ENCODE results near the gene CYB5B.

- TF ChIP-seq, protein P1, sequence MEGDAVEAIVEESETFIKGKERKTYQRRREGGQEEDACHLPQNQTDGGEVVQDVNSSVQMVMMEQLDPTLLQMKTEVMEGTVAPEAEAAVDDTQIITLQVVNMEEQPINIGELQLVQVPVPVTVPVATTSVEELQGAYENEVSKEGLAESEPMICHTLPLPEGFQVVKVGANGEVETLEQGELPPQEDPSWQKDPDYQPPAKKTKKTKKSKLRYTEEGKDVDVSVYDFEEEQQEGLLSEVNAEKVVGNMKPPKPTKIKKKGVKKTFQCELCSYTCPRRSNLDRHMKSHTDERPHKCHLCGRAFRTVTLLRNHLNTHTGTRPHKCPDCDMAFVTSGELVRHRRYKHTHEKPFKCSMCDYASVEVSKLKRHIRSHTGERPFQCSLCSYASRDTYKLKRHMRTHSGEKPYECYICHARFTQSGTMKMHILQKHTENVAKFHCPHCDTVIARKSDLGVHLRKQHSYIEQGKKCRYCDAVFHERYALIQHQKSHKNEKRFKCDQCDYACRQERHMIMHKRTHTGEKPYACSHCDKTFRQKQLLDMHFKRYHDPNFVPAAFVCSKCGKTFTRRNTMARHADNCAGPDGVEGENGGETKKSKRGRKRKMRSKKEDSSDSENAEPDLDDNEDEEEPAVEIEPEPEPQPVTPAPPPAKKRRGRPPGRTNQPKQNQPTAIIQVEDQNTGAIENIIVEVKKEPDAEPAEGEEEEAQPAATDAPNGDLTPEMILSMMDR (IDR thresholded peaks at IDR 0.05; ENCODE audit: low read depth, low read length): no peak
- TF ChIP-seq EZH2phosphoT487 (IDR thresholded peaks at IDR 0.05; ENCODE audit: low read depth): no peak
Measured at GRCh38 chr16:69509125-69509524, 84.7 kb downstream of the CYB5B start.
